ENCODE data around the gene GAB4. TPM values are rescaled to one million over a fixed set of nuclear protein-coding genes. Genes with fewer than 3 reads are reported as not detected.

GAB4 gene
- total and polyA plus RNA-seq, 2 of the 8 experiments (the other 6 are each of a cell fraction or from before 2014, with no cell fraction given): 0.03 to 0.17 TPM

GRCh38 chr22:16968218-16968595, 39.8 kb downstream of the GAB4 start (continued):
- TF ChIP-seq RBBP5 (IDR thresholded peaks at IDR 0.05; ENCODE audit: borderline replicate concordance, low read depth, low read length): no peak
- no peak for TF ChIP-seq CTCF (IDR thresholded peaks at IDR 0.05; ENCODE audit: control extremely low read depth in 1 of 3, insufficient read depth in 1 of 3, low read depth in 1 of 3, low read length in 3 of 3)
- no peak for TF ChIP-seq SIRT6 (IDR thresholded peaks at IDR 0.05; ENCODE audit: low read length)
- TF ChIP-seq JUND (IDR thresholded peaks at IDR 0.05; ENCODE audit: low read length): no peak
- no peak for TF ChIP-seq KDM1A (IDR thresholded peaks at IDR 0.05; ENCODE audit: borderline replicate concordance, low read length)

Data from H1 (cell line).